HepG2 (cell line): ENCODE measurements around the gene MED20. TPM values are rescaled to one million over a fixed set of nuclear protein-coding genes. Genes with fewer than 3 reads are reported as not detected.

Source experiments
- CBFB ChIP-seq: sonication (generic); formaldehyde crosslinking; IDR thresholded peaks from 2 replicates; pipeline ENCODE4 v1.4.0; 2020; ENCODE audit warnings: missing genetic modification reagents
- GTF3A ChIP-seq: sonication (generic); formaldehyde crosslinking; conservative IDR thresholded peaks from 2 replicates; pipeline ENCODE4 v1.4.0; 2020; ENCODE audit warnings: mild to moderate bottlenecking, missing genetic modification reagents
- HNRNPH1 ChIP-seq: fragments of 200-400 bp; formaldehyde crosslinking; optimal IDR thresholded peaks from 2 replicates; pipeline ENCODE3; 2017; ENCODE audit warnings: mild to moderate bottlenecking, low read depth, low read length
- KLF6 ChIP-seq: IDR thresholded peaks from 2 replicates; pipeline ENCODE4 v1.8.0; 2016; ENCODE audit warnings: missing biosample characterization, missing genetic modification reagents
- MED8 ChIP-seq: sonication (generic); formaldehyde crosslinking; IDR thresholded peaks from 2 replicates; pipeline ENCODE4 v1.8.1; 2023; ENCODE audit warnings: mild to moderate bottlenecking, missing genetic modification reagents; ENCODE audit not compliant: insufficient replicate concordance
- NFE2L2 ChIP-seq: fragments of 150-350 bp; IDR thresholded peaks from 2 replicates; pipeline ENCODE4 v1.6.1; 2014; ENCODE audit warnings: low read length
- RNF2 ChIP-seq: fragments of 450-650 bp; conservative IDR thresholded peaks from 2 replicates; pipeline ENCODE4 v1.6.1; 2016; ENCODE audit warnings: low read depth
- ZBTB1 ChIP-seq: sonication (generic); formaldehyde crosslinking; IDR thresholded peaks from 2 replicates; pipeline ENCODE4 v1.4.0; 2020; ENCODE audit warnings: missing genetic modification reagents, borderline replicate concordance
- ZNF121 ChIP-seq: sonication (generic); formaldehyde crosslinking; IDR thresholded peaks from 2 replicates; pipeline ENCODE4 v1.5.0; 2020; ENCODE audit warnings: mild to moderate bottlenecking, missing genetic modification reagents
- ZNF136 ChIP-seq: sonication (generic); formaldehyde crosslinking; IDR thresholded peaks from 2 replicates; pipeline ENCODE4 v1.8.1; 2022; ENCODE audit warnings: low read depth, mild to moderate bottlenecking, moderate library complexity, missing genetic modification reagents
- ZNF234 ChIP-seq: sonication (generic); formaldehyde crosslinking; conservative IDR thresholded peaks from 2 replicates; pipeline ENCODE4 v1.5.1; 2020; ENCODE audit warnings: mild to moderate bottlenecking, missing genetic modification reagents
- ZNF24 ChIP-seq: fragments of 450-650 bp; IDR thresholded peaks from 2 replicates; pipeline ENCODE4 v1.6.1; 2017; ENCODE audit warnings: antibody characterized with exemption, mild to moderate bottlenecking
- ZNF263 ChIP-seq: sonication (generic); formaldehyde crosslinking; IDR thresholded peaks from 2 replicates; pipeline ENCODE4 v1.4.0; 2020; ENCODE audit warnings: missing genetic modification reagents
- ZNF775 ChIP-seq: sonication (generic); formaldehyde crosslinking; IDR thresholded peaks from 2 replicates; pipeline ENCODE4 v1.4.0; 2020; ENCODE audit warnings: missing genetic modification reagents, mild to moderate bottlenecking, moderate library complexity, borderline replicate concordance
- polyA plus RNA-seq, 8 experiments: library from polyadenylated mRNA; depleted of rRNA in 3 of 8; stranded (reverse) in 7 of 8; unstranded in 1 of 8; fragments of >200 nt; fragmentation: Illumina TruSeq in 4 of 8; extraction: Trizol in 4 of 8; gene quantifications; 2 replicates each; pipeline versions ENCODE4 v1.2.1 to v1.2.3, GENCODE V29; 2011 to 2016; ENCODE audit warnings: low read depth in 4 of 8, missing spikeins in 1 of 8, mixed read lengths in 1 of 8; ENCODE audit not compliant: insufficient read depth in 1 of 8
- total RNA-seq, 5 experiments: library from RNA; depleted of rRNA; stranded (reverse); fragments of >200 nt; fragmentation: Illumina TruSeq; extraction: Trizol; gene quantifications; 2 replicates each; pipeline ENCODE4 v1.2.3, GENCODE V29; 2016; ENCODE audit warnings: low read depth in 1 of 5
- TF ChIP-seq, protein P1 (sequence below): sonication (generic); formaldehyde crosslinking; IDR thresholded peaks from 2 replicates; pipeline ENCODE4 v1.4.0; 2020; ENCODE audit warnings: mild to moderate bottlenecking, missing genetic modification reagents
- TF ChIP-seq, protein P2 (sequence below): sonication (generic); formaldehyde crosslinking; IDR thresholded peaks from 2 replicates; pipeline ENCODE4 v1.4.0; 2020; ENCODE audit warnings: missing genetic modification reagents, borderline replicate concordance
- TF ChIP-seq, protein P3 (sequence below): sonication (generic); formaldehyde crosslinking; IDR thresholded peaks from 2 replicates; pipeline ENCODE4 v1.4.0; 2020; ENCODE audit warnings: mild to moderate bottlenecking, missing genetic modification reagents
- TF ChIP-seq, protein P4 (sequence below): sonication (generic); formaldehyde crosslinking; IDR thresholded peaks from 2 replicates; pipeline ENCODE4 v1.4.0; 2020; ENCODE audit warnings: mild to moderate bottlenecking, missing genetic modification reagents
- TF ChIP-seq, protein P5 (sequence below): sonication (generic); formaldehyde crosslinking; IDR thresholded peaks from 2 replicates; pipeline ENCODE4 v1.4.0; 2020; ENCODE audit warnings: low read depth, mild to moderate bottlenecking, missing genetic modification reagents
- TF ChIP-seq, protein P6 (sequence below): sonication (generic); formaldehyde crosslinking; conservative IDR thresholded peaks from 2 replicates; pipeline ENCODE4 v1.4.0; 2020; ENCODE audit warnings: missing genetic modification reagents

The MED20 gene
- total and polyA plus RNA-seq, 2 of the 13 experiments (the other 11 are each of a cell fraction or from before 2014, with no cell fraction given), result 28.1 to 41.1 TPM

DNA sequence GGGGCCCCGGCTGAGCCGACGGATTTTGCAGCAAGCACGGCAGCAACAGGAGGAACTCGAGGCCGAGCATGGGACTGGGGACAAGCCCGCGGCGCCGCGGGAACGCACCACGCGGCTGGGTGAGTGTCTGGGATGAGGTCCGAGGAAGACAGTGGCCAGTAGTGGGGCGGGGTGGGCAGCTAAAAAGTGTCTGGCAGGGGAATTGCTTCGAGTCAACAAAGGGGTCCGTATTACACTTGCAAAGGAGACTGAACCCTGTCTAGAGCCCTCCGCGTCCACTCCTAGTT is 716 bp upstream of the MED20 start (continued):
- no peak for TF ChIP-seq GTF3A
- no peak for TF ChIP-seq RNF2
- TF ChIP-seq, protein P1, sequence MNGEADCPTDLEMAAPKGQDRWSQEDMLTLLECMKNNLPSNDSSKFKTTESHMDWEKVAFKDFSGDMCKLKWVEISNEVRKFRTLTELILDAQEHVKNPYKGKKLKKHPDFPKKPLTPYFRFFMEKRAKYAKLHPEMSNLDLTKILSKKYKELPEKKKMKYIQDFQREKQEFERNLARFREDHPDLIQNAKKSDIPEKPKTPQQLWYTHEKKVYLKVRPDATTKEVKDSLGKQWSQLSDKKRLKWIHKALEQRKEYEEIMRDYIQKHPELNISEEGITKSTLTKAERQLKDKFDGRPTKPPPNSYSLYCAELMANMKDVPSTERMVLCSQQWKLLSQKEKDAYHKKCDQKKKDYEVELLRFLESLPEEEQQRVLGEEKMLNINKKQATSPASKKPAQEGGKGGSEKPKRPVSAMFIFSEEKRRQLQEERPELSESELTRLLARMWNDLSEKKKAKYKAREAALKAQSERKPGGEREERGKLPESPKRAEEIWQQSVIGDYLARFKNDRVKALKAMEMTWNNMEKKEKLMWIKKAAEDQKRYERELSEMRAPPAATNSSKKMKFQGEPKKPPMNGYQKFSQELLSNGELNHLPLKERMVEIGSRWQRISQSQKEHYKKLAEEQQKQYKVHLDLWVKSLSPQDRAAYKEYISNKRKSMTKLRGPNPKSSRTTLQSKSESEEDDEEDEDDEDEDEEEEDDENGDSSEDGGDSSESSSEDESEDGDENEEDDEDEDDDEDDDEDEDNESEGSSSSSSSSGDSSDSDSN, result no peak
- peak; percentile 37; the same call in 1 of the 2 replicates for TF ChIP-seq ZNF234 (CRISPR knock-in tag)
- TF ChIP-seq, protein P2, sequence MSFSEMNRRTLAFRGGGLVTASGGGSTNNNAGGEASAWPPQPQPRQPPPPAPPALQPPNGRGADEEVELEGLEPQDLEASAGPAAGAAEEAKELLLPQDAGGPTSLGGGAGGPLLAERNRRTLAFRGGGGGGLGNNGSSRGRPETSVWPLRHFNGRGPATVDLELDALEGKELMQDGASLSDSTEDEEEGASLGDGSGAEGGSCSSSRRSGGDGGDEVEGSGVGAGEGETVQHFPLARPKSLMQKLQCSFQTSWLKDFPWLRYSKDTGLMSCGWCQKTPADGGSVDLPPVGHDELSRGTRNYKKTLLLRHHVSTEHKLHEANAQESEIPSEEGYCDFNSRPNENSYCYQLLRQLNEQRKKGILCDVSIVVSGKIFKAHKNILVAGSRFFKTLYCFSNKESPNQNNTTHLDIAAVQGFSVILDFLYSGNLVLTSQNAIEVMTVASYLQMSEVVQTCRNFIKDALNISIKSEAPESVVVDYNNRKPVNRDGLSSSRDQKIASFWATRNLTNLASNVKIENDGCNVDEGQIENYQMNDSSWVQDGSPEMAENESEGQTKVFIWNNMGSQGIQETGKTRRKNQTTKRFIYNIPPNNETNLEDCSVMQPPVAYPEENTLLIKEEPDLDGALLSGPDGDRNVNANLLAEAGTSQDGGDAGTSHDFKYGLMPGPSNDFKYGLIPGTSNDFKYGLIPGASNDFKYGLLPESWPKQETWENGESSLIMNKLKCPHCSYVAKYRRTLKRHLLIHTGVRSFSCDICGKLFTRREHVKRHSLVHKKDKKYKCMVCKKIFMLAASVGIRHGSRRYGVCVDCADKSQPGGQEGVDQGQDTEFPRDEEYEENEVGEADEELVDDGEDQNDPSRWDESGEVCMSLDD (CRISPR knock-in tag), result no peak
- TF ChIP-seq NFE2L2, result no peak
- no peak for TF ChIP-seq ZNF263 (CRISPR knock-in tag)
- TF ChIP-seq, protein P3, sequence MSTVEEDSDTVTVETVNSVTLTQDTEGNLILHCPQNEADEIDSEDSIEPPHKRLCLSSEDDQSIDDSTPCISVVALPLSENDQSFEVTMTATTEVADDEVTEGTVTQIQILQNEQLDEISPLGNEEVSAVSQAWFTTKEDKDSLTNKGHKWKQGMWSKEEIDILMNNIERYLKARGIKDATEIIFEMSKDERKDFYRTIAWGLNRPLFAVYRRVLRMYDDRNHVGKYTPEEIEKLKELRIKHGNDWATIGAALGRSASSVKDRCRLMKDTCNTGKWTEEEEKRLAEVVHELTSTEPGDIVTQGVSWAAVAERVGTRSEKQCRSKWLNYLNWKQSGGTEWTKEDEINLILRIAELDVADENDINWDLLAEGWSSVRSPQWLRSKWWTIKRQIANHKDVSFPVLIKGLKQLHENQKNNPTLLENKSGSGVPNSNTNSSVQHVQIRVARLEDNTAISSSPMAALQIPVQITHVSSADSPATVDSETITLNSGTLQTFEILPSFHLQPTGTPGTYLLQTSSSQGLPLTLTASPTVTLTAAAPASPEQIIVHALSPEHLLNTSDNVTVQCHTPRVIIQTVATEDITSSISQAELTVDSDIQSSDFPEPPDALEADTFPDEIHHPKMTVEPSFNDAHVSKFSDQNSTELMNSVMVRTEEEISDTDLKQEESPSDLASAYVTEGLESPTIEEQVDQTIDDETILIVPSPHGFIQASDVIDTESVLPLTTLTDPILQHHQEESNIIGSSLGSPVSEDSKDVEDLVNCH (CRISPR knock-in tag), result no peak
- TF ChIP-seq CBFB, result no peak
- TF ChIP-seq, protein P4, sequence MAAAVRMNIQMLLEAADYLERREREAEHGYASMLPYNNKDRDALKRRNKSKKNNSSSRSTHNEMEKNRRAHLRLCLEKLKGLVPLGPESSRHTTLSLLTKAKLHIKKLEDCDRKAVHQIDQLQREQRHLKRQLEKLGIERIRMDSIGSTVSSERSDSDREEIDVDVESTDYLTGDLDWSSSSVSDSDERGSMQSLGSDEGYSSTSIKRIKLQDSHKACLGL (CRISPR knock-in tag), result 0 out of 2 replicates have a peak, but pooled peaks have one; percentile 13
- no peak for TF ChIP-seq ZNF121 (CRISPR knock-in tag)
- TF ChIP-seq ZBTB1 (CRISPR knock-in tag), result no peak
- TF ChIP-seq HNRNPH1, result peak; percentile 12
- TF ChIP-seq ZNF775 (CRISPR knock-in tag), result no peak
- TF ChIP-seq, protein P5, sequence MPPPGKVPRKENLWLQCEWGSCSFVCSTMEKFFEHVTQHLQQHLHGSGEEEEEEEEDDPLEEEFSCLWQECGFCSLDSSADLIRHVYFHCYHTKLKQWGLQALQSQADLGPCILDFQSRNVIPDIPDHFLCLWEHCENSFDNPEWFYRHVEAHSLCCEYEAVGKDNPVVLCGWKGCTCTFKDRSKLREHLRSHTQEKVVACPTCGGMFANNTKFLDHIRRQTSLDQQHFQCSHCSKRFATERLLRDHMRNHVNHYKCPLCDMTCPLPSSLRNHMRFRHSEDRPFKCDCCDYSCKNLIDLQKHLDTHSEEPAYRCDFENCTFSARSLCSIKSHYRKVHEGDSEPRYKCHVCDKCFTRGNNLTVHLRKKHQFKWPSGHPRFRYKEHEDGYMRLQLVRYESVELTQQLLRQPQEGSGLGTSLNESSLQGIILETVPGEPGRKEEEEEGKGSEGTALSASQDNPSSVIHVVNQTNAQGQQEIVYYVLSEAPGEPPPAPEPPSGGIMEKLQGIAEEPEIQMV (CRISPR knock-in tag), result no peak
- no peak for TF ChIP-seq ZNF136 (CRISPR knock-in tag)
- no peak for TF ChIP-seq KLF6 (CRISPR knock-in tag)
- TF ChIP-seq, protein P6, sequence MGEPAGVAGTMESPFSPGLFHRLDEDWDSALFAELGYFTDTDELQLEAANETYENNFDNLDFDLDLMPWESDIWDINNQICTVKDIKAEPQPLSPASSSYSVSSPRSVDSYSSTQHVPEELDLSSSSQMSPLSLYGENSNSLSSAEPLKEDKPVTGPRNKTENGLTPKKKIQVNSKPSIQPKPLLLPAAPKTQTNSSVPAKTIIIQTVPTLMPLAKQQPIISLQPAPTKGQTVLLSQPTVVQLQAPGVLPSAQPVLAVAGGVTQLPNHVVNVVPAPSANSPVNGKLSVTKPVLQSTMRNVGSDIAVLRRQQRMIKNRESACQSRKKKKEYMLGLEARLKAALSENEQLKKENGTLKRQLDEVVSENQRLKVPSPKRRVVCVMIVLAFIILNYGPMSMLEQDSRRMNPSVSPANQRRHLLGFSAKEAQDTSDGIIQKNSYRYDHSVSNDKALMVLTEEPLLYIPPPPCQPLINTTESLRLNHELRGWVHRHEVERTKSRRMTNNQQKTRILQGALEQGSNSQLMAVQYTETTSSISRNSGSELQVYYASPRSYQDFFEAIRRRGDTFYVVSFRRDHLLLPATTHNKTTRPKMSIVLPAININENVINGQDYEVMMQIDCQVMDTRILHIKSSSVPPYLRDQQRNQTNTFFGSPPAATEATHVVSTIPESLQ, result no peak
- no peak for TF ChIP-seq ZNF24
- TF ChIP-seq MED8 (CRISPR knock-in tag), result no peak
